GM19238 (cell line): ENCODE data around the gene MOV10L1.
"Not testable (repeated sequence)": the region's sequence is repeated elsewhere in the genome, so short reads cannot be mapped to it uniquely, and the experiment has no call there.

ENCODE experiments used
- DNase-seq: peaks from one replicate; pipeline ENCODE4 v3.0.0; 2011; ENCODE audit warnings: low spot score; ENCODE audit not compliant: insufficient read length

Gene MOV10L1

DNA sequence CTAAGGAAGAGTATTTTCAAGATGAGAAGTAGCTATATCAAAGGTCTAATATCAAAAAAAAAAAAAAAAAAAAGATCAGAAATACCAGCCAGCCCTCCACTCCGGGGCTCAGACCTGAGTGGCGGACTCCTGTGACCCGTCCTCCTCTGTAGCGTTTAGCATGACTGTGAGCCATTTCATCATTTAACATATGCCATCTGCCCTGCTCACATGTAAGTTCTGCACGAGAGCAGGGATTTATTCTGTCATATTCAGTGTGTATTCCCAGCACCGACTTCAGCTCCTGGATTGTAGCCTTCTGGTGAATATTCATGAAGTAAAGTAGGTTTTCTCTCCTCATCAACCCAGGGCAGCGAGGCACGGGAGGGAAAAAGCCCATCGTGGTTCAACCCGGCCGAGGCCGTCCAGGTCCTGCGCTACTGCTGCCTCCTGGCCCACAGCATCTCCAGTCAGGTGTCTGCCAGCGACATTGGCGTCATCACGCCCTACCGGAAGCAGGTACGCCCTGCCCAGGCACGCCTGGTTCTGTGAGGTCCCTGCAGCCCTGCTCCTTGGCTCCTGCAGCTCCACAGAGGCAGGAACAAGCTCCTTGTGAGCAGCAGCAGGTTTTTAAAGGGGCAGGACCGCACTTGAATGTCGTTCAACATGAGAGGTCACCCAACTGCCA lies 68.0 kb downstream of the MOV10L1 start:
- no peak for DNase-seq

DNA sequence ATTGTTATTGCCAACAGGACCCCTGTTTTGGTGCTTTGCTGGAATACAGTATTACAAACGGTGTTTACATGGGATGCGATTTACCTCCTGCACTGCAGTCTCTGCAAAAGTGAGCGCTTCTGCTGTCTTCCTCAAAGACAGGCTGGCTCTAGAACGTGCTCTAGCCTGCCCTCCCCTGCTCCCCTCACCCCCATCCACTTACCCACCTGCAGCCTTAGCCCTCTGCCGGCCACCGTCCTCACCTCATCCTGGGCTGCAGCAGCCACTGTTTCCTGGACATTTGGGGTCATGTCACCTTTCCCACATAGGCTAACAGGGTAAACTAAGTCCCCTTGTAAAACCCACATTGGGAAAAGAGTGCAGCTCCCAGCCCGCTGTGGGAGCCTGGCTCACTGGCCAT lies 71.1 kb downstream of the MOV10L1 start:
- DNase-seq: no peak

DNA sequence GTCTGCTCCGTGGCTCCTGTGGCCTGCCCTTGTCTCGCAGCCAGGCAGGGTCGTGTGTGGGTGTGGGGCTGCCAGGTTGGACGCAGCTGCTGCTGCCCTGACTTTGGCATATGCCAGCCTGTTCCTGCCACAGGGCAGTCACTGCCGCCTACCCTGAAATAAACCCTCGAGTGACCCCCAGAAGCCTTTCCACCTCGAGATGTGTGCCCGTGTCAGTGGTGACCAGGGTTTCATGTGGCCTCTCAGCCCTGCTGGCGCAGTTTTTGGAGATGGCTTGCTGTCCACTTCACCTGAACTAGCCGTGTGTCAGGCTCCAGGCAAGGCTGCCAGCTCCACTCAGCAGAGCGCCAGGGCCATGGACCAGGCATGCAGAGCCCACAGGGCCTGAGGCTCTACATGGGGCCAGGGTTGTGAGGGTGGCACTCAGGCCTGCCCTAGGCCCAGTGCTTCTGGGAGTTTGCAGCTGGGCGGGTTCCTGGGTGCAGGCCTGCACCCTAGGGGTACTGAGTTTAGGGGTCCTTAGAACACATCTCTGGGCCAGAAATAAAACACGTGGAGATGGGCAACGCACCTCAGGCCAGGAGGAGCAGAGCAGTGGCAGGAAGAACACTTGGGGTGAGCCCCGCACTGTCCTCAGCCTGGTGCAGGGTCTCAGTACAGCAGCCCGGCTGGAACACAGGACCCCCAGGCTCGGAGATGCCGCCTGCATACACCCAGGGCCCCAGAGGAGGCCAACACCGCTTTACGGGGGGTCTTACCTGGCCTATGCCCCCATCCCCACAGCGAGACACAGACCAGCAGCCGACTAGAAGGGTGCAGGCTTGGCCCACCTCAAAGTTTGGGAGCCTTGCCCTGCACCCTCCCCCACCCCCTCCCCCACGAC lies 71.9 kb downstream of the MOV10L1 start:
- DNase-seq: no peak

DNA sequence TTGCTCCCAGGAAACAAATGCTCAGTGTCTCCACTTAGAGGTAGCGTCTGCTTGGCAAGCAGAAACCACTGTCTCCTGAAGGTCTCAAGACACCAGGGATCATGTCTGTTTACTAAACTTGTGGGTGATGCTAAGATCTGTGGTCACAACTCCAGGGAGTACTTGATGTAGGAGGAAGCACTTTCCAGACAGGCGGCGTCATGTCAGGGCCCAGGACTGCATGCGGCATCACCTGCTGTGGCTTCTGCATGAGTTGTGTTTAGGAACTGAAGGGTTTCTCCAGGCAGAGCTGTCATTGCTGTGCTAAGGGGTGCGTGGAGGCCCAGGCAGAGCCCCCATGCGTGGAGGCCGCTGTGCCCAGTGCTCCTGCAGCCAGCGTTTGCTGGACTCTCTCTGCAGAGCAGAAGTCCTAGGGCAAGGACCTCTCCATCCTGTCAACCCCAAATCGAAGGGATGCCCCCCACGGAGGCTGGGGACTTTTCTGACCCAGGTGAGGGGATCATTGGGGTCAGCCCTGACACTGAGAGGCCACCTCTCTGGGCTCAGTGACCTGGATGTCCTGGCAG lies 72.7 kb downstream of the MOV10L1 start:
- DNase-seq: no peak

DNA sequence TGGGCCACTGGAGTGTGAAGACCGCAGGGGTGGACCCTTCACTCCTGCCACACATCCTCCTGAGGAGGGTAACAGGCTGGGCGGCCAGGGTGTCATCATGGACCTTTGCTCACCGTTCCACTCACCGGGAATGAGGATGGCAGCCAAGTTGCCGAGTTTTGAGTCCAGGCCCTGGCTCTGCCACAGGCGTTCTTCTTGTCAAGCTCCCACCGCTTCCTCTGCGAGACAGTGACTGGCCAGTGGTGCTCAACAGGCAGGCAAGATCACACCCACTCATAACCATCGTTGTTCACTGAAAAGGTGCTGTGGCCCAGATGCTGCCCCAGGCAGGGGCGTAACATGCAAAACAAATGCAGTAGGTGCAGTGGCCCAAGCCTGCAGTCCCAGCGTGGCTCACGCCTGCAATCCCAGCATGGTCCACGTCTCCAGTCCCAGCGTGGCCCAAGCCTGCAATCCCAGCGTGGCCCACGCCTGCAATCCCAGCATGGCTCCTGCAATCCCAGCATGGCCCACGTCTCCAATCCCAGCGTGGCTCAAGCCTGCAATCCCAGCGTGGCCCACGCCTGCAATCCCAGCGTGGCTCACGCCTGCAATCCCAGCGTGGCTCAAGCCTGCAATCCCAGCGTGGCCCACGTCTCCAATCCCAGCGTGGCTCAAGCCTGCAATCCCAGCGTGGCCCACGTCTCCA lies 75.8 kb downstream of the MOV10L1 start:
- DNase-seq: no peak

DNA sequence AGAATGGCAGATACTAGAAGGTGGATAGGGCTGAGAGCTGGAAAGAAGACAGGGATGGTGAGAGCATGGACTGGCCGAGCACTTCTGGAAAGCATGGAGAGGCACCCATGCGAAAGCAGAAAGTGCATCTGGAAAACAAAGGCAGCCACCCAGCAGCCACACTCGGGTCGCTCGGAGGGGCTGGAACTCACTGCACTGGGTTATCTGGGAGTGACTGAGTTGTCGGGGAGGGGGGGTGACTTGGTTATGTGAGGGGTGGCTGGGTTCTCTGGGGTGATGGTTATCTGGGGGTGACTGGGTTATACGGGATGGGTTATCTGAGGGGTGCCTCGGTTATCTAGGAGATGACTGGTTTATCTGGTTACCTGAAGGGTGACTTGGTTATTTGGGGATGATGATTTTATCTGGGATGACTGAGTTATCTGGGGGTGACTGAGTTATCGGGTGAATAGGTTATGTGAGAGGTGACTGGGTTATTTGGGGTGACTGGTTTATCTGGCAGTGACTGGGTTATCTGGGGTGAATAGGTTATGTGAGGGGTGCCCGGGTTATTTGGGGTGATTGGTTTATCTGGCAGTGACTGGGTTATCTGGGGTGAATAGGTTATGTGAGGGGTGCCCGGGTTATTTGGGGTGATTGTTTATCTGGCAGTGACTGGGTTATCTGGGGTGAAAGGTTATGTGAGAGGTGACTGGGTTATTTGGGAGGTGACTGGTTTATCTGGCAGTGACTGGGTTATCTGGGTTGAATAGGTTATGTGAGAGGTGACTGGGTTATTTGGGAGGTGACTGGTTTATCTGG lies 78.1 kb downstream of the MOV10L1 start:
- DNase-seq: no peak

DNA sequence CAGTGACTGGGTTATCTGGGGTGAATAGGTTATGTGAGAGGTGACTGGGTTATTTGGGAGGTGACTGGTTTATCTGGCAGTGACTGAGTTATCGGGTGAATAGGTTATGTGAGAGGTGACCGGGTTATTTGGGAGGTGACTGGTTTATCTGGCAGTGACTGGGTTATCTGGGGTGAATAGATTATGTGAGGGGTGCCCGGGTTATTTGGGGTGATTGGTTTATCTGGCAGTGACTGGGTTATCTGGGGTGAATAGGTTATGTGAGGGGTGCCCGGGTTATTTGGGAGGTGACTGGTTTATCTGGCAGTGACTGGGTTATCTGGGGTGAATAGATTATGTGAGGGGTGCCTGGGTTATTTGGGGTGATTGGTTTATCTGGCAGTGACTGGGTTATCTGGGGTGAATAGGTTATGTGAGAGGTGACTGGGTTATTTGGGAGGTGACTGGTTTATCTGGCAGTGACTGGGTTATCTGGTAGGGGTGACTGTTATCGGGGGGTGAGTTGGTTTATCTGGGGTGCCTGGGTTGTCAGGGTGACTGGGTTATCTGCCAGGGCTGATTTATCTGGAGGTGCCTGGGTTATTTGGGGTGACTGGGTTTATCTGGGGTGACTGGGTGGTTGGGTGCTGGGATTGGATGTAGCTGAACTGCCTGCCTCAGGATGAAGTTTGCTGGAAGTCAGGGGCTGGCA lies 78.8 kb downstream of the MOV10L1 start:
- not testable (repeated sequence) for DNase-seq

DNA sequence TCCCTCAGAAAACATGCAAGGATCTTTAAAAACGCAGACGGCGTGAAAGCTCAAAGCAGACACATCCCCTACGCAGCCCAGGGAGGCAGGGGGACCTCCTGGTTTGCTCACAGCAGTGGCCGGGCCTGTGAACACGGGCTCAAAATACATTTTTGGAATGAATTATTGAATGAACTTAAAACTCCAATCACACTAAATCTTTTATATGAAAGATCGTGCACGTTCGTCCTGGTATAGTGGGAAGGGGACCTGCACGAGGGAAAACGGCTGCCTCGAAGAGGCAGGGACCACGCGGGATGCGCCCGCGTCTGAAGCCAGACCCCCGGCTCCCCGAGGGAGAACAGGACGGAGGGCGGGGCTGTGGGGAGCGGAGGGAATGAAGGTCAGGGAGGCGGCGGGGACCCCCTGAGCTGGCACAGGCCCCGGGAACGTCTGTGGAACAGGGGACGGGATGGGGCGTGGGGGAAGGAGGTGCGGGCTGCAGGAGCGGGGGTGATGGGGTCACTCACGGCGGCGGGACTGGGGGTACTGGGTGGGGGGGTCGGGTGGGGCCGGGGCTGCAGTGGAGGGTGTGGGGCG lies 79.5 kb downstream of the MOV10L1 start:
- DNase-seq: no peak

DNA sequence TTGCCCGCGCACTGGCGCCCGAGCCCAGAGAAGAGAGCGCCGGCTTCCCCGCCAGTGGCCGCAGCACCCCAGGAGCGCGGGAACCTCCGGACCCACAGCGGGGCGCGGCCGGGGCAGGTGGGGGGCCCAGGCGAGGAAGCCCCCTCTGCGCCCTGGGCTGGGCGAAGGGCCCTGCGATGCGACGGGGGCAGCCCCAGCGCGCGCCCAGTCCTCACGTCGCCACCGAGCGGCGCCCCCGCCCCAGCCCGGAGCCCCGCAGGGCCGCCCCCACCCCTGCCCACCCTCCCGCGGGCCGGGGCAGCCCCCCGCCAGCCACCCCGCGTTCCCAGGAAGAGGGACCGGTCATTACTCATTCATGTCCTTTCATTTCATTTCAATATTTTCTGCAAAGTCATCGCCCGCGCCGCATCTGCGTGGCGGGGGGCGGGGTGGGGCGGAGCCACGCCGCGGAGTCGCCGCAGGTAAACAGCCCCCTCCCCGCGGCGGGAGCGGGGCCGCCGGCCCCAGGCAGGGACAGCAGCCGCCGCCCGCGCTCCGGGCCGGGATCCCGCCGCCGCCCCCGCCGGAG lies 80.1 kb downstream of the MOV10L1 start:
- no peak for DNase-seq

DNA sequence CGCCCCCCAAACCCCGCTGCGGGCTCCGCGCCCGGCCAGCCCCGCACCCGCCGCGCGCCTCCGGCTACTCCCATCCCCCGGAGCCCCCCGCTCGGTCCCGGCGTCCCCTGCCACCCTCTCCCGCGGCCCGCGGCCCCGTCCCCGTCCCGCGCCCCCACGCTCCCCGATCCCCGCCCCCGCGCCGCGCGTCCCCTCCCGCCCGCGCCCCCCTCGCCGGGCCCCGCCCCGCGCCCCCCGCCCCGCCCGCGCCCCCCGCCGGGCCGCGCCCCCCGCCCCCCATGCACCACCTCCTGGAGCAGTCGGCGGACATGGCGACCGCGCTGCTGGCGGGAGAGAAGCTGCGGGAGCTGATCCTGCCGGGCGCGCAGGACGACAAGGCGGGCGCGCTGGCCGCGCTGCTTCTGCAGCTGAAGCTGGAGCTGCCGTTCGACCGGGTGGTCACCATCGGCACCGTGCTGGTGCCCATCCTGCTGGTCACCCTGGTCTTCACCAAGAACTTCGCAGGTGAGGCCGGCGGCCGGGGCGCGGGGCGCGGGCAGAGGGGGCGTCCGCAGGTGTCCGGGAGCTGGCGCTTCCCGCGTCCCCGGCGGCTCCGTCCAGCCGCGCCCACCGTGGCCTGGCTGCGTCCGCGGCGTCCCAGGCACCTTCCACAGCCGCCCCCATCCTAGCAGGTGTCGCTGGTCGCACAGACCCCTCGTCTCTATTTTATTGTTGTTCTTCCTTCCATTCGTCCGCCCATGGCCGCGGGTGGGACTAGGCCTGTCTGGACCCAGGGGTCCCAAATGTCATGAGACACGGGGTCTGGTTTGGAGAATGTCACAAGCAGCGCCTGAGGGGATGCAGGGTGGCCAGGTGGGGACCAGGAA lies 80.9 kb downstream of the MOV10L1 start, which contains the start of gene PANX2:
Gene PANX2, plus strand, starts transcription at position 279 of the 866 bp plus-strand sequence. Its CDS starts 0 bp downstream, at position 279.
- no peak for DNase-seq

DNA sequence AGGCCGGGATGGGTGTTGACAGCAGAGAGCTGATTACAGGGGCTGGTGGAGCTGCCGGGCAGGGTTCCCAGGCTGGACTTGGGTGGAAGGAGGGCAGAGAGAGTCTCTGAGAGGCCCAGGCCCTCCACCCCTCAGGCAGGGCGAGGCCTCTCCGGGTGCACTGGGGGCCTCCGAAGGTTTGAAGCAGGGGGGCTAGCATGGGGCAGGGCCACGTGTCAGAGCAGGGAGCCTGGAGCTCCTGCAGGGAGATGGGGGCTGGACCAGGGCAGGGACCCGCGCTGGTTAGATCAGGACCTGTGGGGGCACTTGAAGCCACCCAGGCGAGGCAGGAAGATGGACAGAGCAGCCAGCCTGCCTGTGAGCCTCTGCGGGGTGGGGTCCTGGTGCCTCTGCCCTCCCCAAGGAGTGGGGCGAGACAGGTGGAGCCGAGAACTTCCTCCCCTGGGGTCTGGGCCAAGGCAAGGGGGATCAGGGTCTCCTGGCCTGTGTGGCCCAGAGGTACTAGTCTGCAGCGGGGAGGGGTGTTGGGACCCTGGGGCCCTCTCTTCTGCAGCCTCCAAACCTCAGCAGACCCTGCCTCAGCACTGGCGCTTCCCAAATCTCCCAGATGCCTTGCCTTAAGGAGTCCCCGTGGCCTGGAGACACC lies 81.6 kb downstream of the MOV10L1 start:
- no peak for DNase-seq

DNA sequence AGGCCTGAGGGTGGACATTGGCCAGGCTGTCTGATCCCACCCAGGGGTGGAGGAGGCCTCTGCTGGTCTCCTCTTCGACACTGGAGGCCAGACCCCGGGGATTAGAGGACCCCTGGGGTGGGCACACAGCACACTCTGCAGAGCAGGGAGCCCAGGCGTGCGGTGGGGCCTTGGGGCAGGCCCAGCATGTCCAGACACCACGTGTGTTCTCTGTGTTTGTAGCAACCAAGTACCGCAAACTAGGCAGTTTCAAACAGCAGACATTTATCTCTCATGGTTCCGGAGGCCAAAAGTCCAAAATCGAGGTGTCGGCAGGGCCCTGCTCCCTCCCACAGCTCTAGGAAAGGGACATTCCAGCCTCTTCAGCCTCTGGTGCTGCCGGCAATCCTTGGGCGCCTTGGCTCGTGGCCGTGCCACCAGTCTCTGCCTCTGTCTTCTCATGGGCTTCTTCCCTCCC lies 82.2 kb downstream of the MOV10L1 start:
- DNase-seq: no peak

DNA sequence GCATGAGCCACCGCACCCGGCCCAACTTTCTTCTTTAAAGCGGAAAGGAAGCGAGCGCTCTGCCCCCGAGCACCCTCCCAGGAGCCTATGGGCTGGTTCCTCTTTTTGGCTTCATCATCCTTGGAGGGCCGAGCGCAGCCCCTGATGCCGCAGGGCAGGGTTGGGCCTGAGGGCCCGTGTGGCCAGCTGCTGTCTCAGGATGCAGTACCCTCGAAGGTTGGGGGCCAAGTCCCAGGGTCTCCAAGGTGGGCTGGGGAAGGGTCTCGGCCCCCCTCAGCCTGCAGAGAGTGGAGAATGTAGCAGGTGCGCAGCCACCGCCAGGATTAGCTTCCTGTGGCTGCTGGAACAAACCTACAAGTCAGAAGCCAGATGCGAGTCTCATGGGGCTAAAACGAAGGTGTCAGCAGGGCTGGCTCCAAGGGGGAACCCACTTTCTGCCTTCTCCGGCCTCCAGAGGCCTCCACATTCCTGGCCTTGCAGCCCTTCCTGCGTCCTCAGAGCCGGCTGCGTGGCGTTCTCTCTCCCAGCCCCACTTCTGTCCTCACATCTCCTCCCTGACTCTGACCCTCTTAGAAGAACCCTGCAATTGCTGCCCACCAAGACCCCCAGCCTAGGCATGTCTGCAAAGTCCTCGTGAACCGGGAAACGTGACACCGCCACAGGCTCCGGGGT lies 83.6 kb downstream of the MOV10L1 start:
- DNase-seq: peak; percentile 77

DNA sequence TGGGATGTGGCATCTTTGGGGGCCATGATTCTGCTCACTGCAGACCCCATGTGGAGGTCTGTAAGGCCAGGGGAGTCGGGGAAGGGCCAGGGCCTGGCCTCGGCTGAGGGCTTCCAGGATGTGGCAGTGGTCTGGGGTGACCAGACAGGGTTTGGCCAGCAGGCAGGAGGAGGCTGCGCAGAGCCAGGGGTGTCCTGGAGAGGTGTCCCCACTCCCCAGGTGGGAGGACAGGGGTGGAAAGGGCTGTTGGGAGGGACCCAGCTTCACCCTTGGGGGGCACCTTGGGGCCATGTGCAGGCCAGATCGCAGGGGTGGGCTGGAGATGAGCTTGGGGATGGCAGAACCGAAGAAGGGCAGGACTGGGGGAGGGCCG lies 84.2 kb downstream of the MOV10L1 start:
- DNase-seq: no peak

DNA sequence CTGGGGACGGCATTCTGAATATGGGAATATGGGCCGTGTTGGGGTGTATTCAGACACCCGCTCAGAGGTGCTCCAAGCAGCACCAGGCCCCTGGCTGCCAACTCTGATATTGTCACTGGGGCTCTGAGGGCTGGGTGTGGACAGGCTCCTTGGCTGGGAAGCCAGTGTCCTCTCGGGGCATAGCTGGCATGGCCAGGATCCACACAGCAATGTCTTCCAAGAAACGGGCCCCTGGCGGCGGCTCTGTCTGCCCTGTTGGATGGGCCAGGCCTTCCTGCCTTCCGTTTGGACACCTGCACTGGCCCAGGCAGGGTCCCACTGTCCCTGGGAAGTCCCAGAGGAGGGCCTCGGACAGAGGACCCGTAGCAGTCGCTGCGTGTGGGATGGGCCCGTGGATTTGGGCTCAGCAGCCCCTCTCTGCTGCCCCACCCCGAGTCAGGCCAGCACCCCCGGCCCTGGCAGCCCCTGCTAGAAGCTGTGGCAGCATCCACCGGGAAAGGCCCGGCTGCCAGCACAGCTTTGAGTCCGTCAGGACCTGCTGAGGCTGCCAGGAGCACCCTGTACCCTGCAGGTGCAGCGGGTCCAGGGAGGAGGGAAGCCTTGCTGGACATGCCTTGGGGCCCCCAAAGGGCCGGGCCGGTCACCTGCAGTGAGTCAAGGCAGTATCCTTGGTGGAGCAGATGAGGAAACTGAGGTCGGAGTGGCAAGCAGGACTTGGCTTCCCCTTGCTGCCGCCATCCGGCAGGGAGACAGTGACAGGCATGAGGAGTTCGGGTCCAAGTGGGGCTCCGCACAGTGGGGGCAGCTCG lies 84.8 kb downstream of the MOV10L1 start:
- DNase-seq: no peak

DNA sequence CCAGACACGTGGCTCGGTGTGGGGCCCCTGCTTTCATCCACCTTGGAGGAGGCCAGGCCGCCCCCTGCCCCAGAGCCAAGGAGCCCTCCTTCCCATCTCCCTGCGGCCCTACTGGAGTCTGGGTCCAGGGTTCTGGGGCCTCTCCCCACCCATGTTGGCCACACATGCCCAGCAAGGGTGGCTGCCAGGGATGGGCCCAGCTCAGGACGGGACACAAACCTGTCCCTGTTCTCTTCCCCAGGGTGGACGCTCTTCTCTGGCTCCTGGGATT lies 85.3 kb downstream of the MOV10L1 start:
- no peak for DNase-seq
